Measurements from ENCODE around the gene TLK2. TPM values are rescaled to one million over a fixed set of nuclear protein-coding genes. Genes with fewer than 3 reads are reported as not detected.

Gene TLK2
- total and polyA plus RNA-seq, 2 donors (not counting 3 experiments of a cell fraction or from before 2014, with no cell fraction given) = 30.7 to 40.7 TPM

DNA sequence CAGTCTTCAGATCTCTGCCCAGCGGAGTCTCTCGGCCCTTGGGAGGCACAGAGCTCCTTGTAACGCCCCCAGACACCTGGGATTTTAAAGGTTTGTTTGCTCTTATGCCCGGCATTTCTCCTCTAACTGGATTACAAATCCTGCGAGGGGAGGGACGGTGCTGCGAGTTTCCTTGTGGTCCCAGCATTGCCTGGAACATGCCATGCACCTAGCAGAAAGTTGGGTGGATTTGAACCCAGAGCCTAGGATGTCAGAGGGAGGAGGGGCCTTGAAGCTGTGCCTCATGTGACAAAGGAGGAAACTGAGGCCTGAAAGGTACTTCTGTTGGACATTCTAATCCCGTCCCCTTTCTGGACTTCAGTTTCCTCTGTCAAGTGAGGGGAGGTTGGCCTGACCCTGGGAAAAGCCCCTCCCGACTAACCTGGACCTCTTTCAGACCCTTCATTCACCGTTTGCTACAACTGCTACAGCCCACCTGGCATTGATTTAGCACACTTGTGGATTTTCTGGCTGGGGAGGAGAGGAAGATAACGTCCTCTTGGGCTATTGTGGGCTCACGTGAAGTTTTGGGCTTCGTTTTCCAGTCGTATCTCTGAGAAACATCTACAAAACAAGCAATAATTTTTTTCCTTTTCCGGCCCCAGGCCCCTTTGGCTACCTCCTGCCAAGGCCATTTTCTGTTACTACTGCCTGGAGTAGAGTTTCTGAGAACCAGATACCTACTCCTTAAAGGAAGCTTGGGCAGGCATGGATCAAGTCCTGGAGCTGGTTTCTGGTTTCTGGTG lies 179.7 kb downstream of the TLK2 start:
- no peaks in the 10 kb centered on the region for H3K36me3 ChIP-seq (ENCODE audit: control insufficient read depth in 2 of 2, extremely low read depth in 1 of 2, insufficient read depth in 2 of 2, low read length in 2 of 2)
- no peak overlapping the region for H3K9ac ChIP-seq (replicated peaks; ENCODE audit: extremely low read depth, insufficient read depth, low read length)
- no TSS peak for BruUV-seq (replicated peaks)
- H2AFZ ChIP-seq (ENCODE audit: low read depth, low read length) = no peak overlapping the region
- DNase-seq (ENCODE audit: low read depth, low spot score) = no peak
- H3K9me3 ChIP-seq (replicated peaks; ENCODE audit: control insufficient read depth, insufficient read depth, low read length) = no peaks in the 10 kb centered on the region
- H4K20me1 ChIP-seq (replicated peaks; ENCODE audit: control insufficient read depth, extremely low read depth, insufficient read depth, low read length) = no peaks in the 10 kb centered on the region
- no peak overlapping the region for H3K27ac ChIP-seq (ENCODE audit: insufficient read depth, low read depth, low read length)
- no peaks in the 10 kb centered on the region for H3K27me3 ChIP-seq (ENCODE audit: control insufficient read depth in 2 of 2, insufficient read depth in 2 of 2, low read length in 2 of 2)
- no peak overlapping the region for H3K4me2 ChIP-seq (ENCODE audit: insufficient read depth, low read length)
- ChIA-PET CTCF (no interaction called here), POLR2A (no interaction called here)
- H3K4me3 ChIP-seq (replicated peaks in 1 of 3; ENCODE audit: insufficient read depth in 1 of 3, low read depth in 1 of 3, low read length in 3 of 3) = no peak overlapping the region
- intact Hi-C loops (cut with micrococcal nuclease) = no loop called here
- FAIRE-seq = no peak
- dilution Hi-C loops (cut with MboI; ENCODE audit: extremely low pct_ligation_motif_present, low sequenced_read_pairs) = no loop called here
- H3K79me2 ChIP-seq (ENCODE audit: control insufficient read depth, insufficient read depth, low read length) = no peaks in the 10 kb centered on the region
- TF ChIP-seq GATA2 (IDR thresholded peaks at IDR 0.05; ENCODE audit: insufficient read depth, insufficient read length, low read depth, low read length) = no peak
- no peak for TF ChIP-seq POLR2AphosphoS5 (IDR thresholded peaks at IDR 0.05; ENCODE audit: insufficient read depth, low read depth, low read length)
- no peak for TF ChIP-seq MYC (IDR thresholded peaks at IDR 0.05; ENCODE audit: low read depth, low read length)
- no peak for TF ChIP-seq FOS (IDR thresholded peaks at IDR 0.05; ENCODE audit: borderline replicate concordance, insufficient read depth, low read length)
- no peak for TF ChIP-seq POLR2A (IDR thresholded peaks at IDR 0.05; ENCODE audit: low read depth, low read length)
- TF ChIP-seq, protein P1, sequence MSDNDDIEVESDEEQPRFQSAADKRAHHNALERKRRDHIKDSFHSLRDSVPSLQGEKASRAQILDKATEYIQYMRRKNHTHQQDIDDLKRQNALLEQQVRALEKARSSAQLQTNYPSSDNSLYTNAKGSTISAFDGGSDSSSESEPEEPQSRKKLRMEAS (IDR thresholded peaks at IDR 0.05; ENCODE audit: insufficient read depth, insufficient read length) = no peak
- TF ChIP-seq JUN (IDR thresholded peaks at IDR 0.05; ENCODE audit: borderline replicate concordance, insufficient read depth, insufficient read length, low read depth) = no peak
- TF ChIP-seq EZH2 (IDR thresholded peaks at IDR 0.05; ENCODE audit: borderline replicate concordance, low read depth, low read length, severe bottlenecking) = no peak
- TF ChIP-seq, protein P2, sequence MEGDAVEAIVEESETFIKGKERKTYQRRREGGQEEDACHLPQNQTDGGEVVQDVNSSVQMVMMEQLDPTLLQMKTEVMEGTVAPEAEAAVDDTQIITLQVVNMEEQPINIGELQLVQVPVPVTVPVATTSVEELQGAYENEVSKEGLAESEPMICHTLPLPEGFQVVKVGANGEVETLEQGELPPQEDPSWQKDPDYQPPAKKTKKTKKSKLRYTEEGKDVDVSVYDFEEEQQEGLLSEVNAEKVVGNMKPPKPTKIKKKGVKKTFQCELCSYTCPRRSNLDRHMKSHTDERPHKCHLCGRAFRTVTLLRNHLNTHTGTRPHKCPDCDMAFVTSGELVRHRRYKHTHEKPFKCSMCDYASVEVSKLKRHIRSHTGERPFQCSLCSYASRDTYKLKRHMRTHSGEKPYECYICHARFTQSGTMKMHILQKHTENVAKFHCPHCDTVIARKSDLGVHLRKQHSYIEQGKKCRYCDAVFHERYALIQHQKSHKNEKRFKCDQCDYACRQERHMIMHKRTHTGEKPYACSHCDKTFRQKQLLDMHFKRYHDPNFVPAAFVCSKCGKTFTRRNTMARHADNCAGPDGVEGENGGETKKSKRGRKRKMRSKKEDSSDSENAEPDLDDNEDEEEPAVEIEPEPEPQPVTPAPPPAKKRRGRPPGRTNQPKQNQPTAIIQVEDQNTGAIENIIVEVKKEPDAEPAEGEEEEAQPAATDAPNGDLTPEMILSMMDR (IDR thresholded peaks at IDR 0.05; ENCODE audit: extremely low read depth in 1 of 2, insufficient read depth in 1 of 2, low read depth in 1 of 2, low read length in 2 of 2) = no peak
- no peaks in the 10 kb centered on the region for H3K9me1 ChIP-seq (replicated peaks; ENCODE audit: control insufficient read depth, extremely low read depth, insufficient read depth, low read length)
- peaks cover 4% of the 10 kb centered on the region for H3K4me1 ChIP-seq (ENCODE audit: control insufficient read depth, extremely low read depth, insufficient read depth, low read length)

Measured in endothelial cell of umbilical vein (primary cell).